ENCODE results near the gene ALOXE3. TPM values are rescaled to one million over a fixed set of nuclear protein-coding genes. Genes with fewer than 3 reads are reported as not detected.

ALOXE3 gene
- total RNA-seq, 2 donors from 2014 or later = not detected

DNA sequence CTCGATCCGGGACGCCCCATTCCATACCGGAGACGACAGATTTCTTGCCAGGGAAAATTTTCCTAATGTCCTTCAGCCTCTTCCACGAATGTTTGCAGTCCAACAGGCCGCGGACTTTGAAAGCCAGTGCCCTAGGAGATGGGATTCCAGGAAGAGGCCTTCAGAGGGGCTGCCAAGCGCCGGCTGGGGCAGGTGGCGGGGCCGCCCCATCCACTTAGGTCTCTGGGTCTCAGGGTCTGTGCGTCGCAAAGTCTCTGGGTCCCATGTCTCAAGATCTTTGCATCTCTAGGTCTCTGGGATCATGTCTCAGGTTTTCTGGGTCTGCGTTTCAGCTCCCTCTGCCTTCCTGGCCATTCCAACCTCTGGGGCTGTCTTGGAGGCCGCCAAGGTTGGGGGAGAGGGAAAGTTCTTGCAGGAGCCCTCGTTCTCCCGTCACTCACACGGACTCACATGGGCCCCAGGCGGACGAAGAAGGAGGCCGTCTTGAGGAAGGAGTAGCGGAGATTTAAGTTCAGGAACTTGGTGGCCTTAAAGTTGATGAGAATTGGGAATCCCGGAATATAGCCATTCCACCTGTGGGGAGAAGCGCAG, 38.0 kb downstream of the ALOXE3 start:
- DNase-seq (ENCODE audit: low spot score) = peak; percentile 40
- intact Hi-C loops (cut with DNase I) = no loop called here

DNA sequence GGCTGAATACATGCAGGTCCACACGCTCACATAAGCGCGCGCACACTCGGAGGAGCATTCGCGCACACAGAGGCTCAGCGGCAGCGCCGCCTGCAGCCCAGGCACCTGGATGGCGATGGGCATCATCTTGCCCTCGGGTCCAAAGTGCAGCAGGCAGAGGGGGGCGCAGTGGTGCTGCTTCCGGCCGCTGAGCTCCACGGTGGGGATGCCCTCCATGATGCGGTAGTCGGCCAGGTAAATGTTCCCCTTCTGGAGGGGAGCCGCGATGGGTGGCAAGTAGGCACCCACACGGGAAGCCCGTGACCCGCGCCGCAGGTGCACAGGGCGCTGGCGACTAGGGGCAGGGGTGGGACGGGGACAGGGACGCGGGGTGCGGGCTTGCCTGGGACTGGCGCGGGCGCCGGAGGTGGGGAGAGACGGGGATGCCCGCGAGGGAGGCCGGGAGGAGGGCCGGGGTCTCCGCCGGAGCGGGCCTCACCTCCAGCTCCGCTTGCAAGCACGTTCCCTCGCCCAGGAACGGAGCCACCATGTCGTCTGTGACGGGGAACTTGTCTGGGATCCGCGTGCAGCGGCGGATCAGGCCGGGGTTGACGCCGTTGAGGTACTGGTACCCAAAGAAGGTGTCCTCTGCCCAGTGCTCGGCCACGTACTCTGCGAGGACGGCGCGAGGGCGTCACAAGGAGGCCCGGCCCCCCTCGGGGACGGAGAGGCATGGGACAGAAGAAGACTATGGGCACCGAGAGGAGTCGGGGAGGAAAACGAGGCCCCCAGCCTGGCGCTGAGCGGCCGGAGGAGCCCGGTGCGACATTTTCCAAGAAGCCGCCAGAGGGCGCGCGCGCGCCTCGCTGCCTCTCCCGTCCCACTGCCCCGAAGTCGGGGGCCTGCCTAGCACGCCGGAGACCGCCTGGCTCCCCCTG, 38.8 kb downstream of the ALOXE3 start:
- DNase-seq (ENCODE audit: low spot score) = peak; percentile 92
- intact Hi-C loops (cut with DNase I) = loop anchor here in 1 of 2 donors (10.0 kb wide), 1 partner anchor 225 kb away; no protein-coding TSS in a partner anchor

DNA sequence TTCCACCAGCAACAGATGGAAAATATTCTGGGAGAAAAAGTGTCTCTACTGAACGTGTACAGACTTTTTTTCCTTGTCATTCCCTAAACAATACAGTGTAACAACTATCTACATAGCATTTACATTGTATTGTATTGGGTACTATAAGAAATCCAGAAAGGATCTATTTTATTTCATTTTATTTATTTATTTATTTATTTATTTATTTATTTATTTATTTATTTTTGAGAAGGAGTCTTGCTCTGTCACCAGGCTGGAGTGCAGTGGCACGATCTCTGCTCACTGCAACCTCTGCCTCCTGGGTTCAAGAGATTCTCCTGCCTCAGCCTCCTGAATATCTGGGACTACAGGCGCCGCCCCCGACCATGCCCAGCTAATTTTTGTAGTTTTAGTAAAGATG, 40.4 kb downstream of the ALOXE3 start:
- intact Hi-C loops (cut with DNase I) = loop anchor here in 1 of 2 donors (10.0 kb wide), 1 partner anchor 227 kb away; no protein-coding TSS in a partner anchor
- peak; percentile 41 for DNase-seq (ENCODE audit: low spot score)

DNA sequence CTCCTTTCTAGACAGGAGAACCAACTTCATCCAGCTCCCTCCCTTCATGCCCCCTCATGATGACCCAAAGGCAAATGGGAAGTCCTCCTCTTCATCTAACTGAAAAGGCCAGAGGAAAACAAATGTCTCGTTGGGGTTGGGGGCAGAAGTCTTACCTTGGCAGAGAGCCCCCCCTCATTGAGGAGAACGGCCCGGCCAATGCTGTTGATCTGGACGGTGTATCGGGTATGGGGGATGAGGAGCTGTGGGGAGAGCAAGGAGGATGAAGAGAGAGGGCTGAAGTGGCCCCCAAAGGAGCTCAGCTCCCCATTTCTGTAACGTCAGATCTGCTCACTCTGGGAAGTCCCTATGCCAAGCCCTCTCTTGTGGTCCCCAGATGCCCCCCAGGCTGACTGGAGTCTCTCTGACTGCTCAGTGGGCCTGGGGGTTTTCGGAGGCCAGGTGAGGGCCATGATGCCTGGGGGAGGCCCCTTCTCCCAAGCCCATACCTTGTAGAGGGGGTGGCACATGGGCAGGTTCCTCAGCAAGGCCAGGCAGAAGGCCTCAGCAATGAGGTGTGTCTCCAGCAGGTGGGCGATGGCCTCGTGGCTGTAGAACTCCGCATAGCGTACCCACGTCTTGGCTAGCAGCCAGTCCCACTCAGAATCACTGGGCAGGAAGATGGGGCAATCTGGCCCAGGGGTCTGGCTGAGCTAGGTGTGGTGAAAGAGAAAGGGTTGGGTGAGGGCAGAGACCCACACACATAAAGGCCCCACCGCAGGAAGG, 41.6 kb downstream of the ALOXE3 start:
- intact Hi-C loops (cut with DNase I) = loop anchor here in 1 of 2 donors (10.0 kb wide), 1 partner anchor 228 kb away; no protein-coding TSS in a partner anchor
- DNase-seq (ENCODE audit: low spot score) = peak; percentile 77

DNA sequence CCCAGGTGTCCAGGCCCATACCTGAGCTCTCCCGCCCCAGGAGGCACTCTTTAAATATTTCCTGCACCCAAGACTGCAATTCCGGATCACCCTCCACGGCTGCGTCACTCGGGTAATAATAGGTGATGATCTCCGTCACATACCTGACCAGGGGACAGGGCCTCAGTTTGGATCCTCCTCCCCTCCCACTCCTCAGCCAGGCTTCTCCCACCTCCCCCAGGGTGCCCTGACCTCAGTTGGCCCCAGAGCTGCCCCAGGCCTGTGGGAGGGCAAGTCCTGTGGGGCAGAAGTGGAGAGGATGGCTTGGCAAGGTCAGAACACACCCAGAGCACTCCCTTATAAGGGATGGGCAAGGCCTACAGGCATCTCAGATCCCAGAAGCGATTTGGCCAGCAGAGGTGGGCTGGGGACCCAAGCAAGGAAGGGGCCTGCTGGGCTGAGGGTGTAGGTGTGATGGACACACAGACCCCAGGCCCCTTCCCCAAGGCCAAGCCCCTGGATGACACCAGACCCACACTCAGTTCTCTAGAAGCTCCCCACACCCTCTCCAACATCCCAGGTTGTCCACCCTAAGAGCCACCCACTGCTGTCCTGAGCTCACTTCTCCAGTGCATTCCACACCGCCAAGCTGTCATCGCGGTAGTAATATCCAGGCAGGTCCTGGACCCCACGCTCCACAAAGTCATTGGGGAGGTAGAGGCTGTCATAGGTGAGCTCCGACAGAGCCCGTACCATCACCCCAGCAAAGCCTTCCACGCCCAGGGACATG, 42.6 kb downstream of the ALOXE3 start:
- DNase-seq (ENCODE audit: low spot score) = peak; percentile 76

DNA sequence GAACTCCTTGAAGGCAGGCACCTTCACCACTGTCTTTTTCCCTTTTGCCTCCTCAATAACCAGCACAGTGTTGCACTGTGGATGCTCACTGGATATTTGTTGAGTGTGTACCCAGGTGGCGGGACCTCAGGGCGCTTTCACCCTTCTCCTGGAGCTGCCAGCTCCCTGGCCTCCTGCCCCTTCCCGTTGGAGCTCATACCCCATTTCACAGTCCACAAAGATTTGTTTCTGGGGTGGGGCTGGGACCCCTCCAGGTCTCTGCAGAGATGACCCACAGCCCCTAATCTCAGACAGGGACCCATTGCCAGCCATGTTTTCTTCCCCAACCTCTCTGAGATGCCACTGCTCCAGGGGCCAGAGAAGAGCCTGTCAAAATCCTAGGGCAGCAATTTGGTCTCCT, 43.2 kb downstream of the ALOXE3 start:
- peak; percentile 43 for DNase-seq (ENCODE audit: low spot score)
- intact Hi-C loops (cut with DNase I) = loop anchor here in 1 of 2 donors (10.0 kb wide), 1 partner anchor 230 kb away; no protein-coding TSS in a partner anchor

More for the DNA sequence above, 42.6 kb downstream of the ALOXE3 start:
- intact Hi-C loops (cut with DNase I) = loop anchor here in 1 of 2 donors (10.0 kb wide), 1 partner anchor 229 kb away; no protein-coding TSS in a partner anchor

DNA sequence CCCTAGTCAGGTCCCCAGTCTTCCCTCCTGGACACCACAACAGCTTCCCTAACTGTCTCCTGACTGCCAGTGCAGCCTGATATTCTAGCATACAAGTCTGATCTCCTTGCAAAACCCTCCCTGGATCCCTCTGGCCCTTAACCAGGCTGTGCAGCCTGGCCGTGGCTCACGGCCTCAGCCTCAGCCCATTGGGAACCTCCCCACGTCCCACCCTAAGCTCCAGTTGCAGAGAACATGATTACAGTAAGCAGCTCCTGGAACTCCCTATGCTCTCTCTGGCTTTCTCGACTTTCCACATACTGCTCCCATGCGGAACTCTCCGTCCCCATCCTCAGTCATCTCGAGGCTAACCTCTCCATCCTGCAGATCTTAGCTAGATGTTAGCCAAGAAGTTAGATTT, 43.8 kb downstream of the ALOXE3 start:
- intact Hi-C loops (cut with DNase I) = loop anchor here in 1 of 2 donors (10.0 kb wide), 1 partner anchor 230 kb away; no protein-coding TSS in a partner anchor
- DNase-seq (ENCODE audit: low spot score) = no peak

DNA sequence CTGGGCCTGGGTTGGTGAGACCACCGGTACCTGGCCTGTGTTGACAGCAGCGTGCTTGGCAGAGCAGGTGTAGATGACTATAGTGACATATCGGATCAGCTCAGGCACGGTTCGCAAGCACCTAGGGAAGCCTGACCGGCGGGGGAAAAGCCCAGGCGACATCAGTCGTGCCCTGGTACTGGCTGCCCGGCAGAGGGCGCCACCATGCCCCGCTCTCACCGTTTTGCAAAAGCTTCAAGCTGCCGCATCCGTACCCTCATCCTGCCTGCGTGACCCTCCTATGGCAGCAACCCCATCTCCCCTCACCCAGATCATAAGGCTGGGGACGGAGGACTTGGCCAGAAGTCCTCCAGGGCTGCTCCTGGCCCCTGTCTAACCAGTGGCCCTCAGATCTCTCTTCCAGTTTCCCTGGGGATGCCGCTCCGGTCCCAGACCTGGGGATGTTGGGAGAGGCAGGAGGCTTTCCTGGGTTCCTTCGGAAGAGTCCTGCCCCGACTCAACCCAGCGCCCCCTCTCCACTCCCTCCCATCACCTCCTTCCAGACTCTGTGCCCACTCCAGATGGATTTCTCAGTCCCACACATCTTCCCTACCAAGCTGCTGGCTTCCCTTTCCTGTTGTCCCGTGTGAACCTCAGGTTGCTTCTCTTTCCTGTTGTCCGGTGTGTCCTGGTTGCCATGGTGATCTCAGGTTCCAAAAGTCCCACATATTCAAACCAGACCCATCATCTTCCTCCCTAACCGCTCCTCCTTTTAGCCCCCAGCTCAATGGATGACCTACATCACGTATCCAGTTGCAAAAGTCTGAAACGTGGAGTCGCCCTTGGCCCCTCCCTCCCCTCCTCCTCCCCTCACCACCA, 44.5 kb downstream of the ALOXE3 start:
- intact Hi-C loops (cut with DNase I) = loop anchor here in 1 of 2 donors (10.0 kb wide), 1 partner anchor 231 kb away; no protein-coding TSS in a partner anchor
- peak; percentile 89 for DNase-seq (ENCODE audit: low spot score)

DNA sequence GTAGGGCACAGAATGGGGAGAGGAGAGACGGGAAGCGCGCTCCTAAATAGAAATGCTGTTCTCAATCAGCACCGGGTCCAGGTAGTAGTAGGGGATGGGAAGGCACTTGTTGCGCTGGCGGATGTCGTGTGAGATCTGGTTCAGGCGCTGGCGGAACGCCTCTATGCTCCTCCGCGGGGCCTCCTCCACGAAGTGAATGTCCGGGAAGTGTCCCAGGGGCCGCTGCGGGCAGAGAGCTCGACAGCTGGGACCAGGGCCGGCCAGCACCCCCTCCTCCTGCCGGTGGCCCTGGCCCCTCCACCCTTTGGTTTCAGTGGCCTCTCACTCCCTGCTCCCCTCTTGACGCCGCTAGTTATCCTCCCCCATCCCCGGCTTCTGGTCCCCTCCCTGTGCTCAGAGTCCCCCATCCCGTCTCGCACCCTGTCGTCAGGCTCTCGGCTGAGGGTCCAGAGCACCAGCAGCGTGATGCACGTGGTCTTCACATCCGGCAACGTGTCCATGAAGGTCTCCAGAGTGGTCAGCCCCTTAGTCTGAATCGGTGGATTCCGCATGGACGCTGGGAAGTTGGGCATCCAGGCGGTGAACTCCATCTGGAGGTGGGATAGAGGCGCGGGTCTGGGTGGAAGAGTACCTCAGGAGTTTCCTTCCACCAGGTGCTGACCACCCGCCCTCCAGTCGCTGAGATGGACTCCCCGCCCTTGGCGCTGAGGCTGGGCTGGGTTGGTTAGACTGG, 45.4 kb downstream of the ALOXE3 start:
- intact Hi-C loops (cut with DNase I) = loop anchor here in 1 of 2 donors (10.0 kb wide), 1 partner anchor 232 kb away; no protein-coding TSS in a partner anchor
- peak; percentile 79 for DNase-seq (ENCODE audit: low spot score)

DNA sequence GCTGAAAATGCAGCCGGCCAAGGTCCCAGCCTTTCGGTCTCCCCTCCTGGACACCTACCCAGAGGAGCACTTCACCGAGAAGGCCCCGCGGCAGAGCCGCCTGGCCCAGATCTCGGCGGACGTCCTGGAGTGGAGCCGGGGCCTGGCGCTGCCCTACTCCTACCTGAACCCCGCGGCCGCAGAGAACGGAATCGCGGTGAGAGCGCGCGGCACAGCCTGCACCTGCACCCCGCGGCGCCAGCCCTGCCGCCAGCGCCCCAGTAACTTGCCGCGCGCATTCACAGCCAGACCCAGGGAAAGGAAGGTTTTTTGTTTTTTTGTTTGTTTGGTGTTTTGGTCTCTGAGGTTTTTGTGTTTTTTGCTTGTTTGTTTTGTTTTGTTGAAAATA, 46.0 kb downstream of the ALOXE3 start:
- DNase-seq (ENCODE audit: low spot score) = peak; percentile 63
- intact Hi-C loops (cut with DNase I) = loop anchor here in 1 of 2 donors (10.0 kb wide), 1 partner anchor 232 kb away; no protein-coding TSS in a partner anchor

DNA sequence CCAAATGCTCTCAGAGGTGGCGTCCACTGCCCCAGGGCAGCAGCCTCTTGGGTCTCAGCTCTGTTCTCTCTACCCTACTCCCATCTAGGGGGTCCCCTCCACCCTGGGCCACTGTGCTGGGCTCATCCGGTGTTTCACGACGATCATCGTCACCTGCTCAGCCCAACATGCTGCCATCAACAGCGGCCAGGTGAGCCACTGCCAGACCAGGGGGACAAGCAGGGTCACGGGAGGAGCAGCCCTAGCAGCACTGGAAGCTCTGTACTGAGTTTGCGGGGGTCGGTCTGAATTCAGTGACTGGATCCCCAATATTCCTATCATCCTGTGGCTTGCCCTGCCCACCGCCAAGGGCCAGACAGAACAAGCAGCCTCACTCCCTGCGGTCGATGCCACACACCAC, 46.8 kb downstream of the ALOXE3 start:
- peak; percentile 62 for DNase-seq (ENCODE audit: low spot score)
- intact Hi-C loops (cut with DNase I) = loop anchor here in 1 of 2 donors (10.0 kb wide), 1 partner anchor 233 kb away; no protein-coding TSS in a partner anchor

DNA sequence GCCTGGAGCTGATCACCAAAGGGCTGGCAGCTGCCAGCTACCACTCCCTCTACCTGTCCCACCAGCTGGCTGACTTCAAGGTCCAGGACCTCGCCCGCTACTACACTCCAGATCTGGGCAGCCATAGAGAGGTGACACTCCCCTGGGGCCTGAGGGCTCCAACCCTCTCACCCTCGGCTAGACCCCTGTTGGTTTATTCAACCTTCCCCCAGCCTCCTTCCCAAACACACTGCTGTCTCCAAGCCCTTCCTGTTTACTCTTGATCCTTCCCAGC, 48.8 kb downstream of the ALOXE3 start:
- DNase-seq (ENCODE audit: low spot score) = peak; percentile 70
- intact Hi-C loops (cut with DNase I) = loop anchor here in 1 of 2 donors (1.0 kb wide), 1 partner anchor 48 kb away; no protein-coding TSS in a partner anchor

DNA sequence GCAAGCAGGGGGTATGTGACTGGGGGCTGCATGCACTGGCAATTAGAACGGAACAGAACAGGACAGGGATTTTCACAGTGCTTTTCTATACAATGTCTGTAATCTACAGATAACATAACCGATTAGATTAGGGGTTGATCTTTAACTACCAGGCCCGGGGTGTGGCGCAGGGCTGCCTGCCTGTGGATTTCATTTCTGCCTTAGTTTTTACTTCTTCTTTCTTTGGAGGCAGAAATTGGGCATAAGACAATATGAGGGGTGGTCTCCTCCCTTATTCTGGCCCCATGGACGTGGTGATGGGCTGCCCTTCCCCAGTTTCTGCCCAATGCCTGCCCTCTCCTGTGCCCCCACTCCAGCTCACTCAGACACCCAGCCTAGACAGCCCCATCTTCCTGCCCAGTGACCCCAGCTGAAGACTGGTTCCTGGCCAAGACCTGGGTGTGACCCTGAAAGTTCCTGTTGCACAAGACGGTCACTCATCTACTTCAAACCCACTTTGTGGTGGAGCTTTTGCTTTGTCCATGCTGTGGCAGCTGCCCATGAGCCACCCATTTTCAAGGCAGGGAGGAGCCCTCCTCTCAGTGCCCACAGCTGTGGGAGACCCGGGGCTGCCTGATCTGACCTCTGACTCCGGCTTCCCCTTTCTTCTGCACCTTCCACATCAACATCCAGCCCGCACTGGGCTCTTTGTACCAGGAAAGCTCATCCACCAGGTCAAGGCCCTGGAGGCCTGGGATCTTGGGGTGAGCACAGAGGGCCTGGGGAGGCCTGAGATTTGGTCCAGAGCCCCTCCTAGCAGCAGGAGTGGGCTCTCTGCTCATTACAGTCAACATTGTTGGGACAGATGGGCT, 49.4 kb downstream of the ALOXE3 start:
- peak; percentile 81 for DNase-seq (ENCODE audit: low spot score)
- intact Hi-C loops (cut with DNase I) = loop anchor here in 1 of 2 donors (1.0 kb wide), 1 partner anchor 48 kb away; no protein-coding TSS in a partner anchor

DNA sequence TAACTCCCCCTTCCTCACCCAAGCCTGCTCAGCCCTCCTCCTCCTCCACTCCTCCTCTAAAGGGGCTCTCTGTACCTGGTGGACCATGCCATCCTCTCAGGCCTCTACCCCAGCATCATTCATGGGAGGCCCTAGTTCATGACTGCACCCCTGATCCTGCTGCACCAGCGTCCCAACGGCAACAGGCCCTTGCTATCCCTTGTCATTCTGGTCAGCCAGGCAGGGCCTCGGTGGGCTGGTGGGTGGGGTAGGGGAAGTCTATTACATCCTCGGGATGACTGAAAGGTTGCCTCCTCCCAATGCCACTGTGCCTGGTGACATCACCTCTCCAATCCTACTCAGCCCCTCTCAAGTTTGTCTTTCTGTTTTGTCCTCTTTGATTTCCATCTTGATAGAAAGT, 50.5 kb downstream of the ALOXE3 start:
- intact Hi-C loops (cut with DNase I) = no loop called here

DNA sequence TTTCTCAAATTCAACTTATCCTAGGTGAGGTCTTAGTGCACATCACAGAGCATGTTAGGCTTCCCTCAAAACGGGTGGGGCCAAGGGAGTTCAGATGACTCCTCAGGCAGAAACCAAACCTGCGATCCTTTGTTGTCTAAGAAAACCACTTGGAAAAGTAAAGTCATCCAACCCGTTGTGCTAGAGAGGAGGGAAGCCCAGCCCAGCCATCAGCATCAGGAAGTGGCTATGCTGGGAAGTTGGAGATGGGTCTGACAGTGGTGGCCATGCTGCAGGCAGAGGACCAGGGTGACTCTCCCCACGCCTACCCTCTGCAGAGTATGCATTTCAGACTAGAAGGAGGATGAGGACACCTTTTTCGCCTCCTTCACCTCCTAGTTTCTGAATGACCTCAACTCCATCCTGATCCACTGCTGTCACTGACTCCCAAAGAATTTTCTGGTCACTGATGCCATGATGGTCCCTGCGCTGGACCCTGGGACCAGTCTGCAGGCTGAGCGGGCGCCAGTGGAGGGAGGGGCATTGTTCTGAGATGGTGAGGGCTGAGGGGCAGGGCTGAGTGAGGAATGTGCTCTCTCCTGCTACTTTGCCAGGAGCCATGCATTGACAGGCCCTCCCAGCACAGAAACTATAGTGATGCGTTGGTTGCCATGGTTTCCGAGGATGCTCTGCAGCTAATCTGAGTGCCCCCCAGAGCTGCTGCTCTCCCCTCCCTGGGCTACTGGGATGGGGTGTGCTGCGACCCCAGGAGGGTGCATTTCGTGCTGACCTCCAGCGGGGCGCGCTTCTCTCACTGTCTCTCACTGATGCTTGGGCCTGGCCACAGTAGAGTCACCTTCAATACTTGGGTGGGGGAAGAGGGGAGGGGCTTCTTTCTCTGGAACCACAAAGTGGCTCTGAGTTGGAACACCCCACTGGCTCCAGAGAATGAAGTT, 51.2 kb downstream of the ALOXE3 start:
- intact Hi-C loops (cut with DNase I) = no loop called here
- DNase-seq (ENCODE audit: low spot score) = peak; percentile 58

More for the DNA sequence above, 50.5 kb downstream of the ALOXE3 start:
- DNase-seq (ENCODE audit: low spot score) = peak; percentile 55
